GM19238 (cell line): Measurements from ENCODE around the gene AKT1.
"Not testable (repeated sequence)": the region's sequence is repeated elsewhere in the genome, so short reads cannot be mapped to it uniquely, and the experiment has no call there.

Experiments
- DNase-seq: peaks from one replicate; pipeline ENCODE4 v3.0.0; 2011; ENCODE audit warnings: low spot score; ENCODE audit not compliant: insufficient read length

Gene AKT1

GRCh38 chr14:104819361-104819781, 23.8 kb upstream of the AKT1 start:
- no peak for DNase-seq

GRCh38 chr14:104818714-104819161, 23.2 kb upstream of the AKT1 start:
- DNase-seq = no peak

- DNase-seq = no peak
Observed at GRCh38 chr14:104817930-104818713, 22.6 kb upstream of the AKT1 start.

- DNase-seq = no peak
Observed at GRCh38 chr14:104816616-104816884, 21.0 kb upstream of the AKT1 start.

GRCh38 chr14:104814701-104815100, 19.2 kb upstream of the AKT1 start:
- DNase-seq = not testable (repeated sequence)

- DNase-seq = no peak
Observed at GRCh38 chr14:104813286-104813685, 17.7 kb upstream of the AKT1 start.

GRCh38 chr14:104810316-104810715, 14.8 kb upstream of the AKT1 start:
- no peak for DNase-seq

GRCh38 chr14:104808456-104808855, 12.9 kb upstream of the AKT1 start:
- DNase-seq = no peak

GRCh38 chr14:104806625-104807465, 11.3 kb upstream of the AKT1 start:
- no peak for DNase-seq

GRCh38 chr14:104805941-104806624, 10.5 kb upstream of the AKT1 start:
- DNase-seq = no peak

- DNase-seq = no peak
Observed at GRCh38 chr14:104805326-104805678, 9.8 kb upstream of the AKT1 start.

- no peak for DNase-seq
Observed at GRCh38 chr14:104804481-104805325, 9.2 kb upstream of the AKT1 start.

GRCh38 chr14:104803912-104804410, 8.4 kb upstream of the AKT1 start:
- no peak for DNase-seq

GRCh38 chr14:104803280-104803911, 7.8 kb upstream of the AKT1 start:
- no peak for DNase-seq

GRCh38 chr14:104802394-104803184, 7.0 kb upstream of the AKT1 start:
- DNase-seq = no peak

GRCh38 chr14:104801520-104802393, 6.2 kb upstream of the AKT1 start:
- no peak for DNase-seq

GRCh38 chr14:104800771-104801519, 5.4 kb upstream of the AKT1 start, which contains the start of gene ZBTB42:
ZBTB42 (plus strand) TSS chr14:104801101; CDS start chr14:104801198, 97 bp downstream.
- peak; percentile 75 for DNase-seq
